NCI-H446 treated with DMSO at 0.1 percent for 48 hours (cell line): Measurements from ENCODE around the gene KPNA3.
"Not testable (repeated sequence)": the region's sequence is repeated elsewhere in the genome, so short reads cannot be mapped to it uniquely, and the experiment has no call there.

Experiments used
- DNase-seq: peaks from one replicate; lab custom pipeline; 2025; lab: John Stamatoyannopoulos, UW

KPNA3 gene

GRCh38 chr13:49746111-49746510, 46.4 kb downstream of the KPNA3 start:
- no peak for DNase-seq

- no peak for DNase-seq
These were observed 51.6 kb downstream of the KPNA3 start for GRCh38 chr13:49740870-49741269.

GRCh38 chr13:49739498-49740187, 52.8 kb downstream of the KPNA3 start:
- DNase-seq, result no peak

GRCh38 chr13:49733181-49733951, 59.1 kb downstream of the KPNA3 start:
- DNase-seq, result no peak

- no peak for DNase-seq
These were observed 60.7 kb downstream of the KPNA3 start for GRCh38 chr13:49731766-49732165.

- no peak for DNase-seq
These were observed 75.9 kb downstream of the KPNA3 start for GRCh38 chr13:49716615-49717014.

- no peak for DNase-seq
These were observed 77.7 kb downstream of the KPNA3 start for GRCh38 chr13:49714757-49715156.

- DNase-seq, result no peak
These were observed 81.1 kb downstream of the KPNA3 start for GRCh38 chr13:49711218-49711863.

GRCh38 chr13:49704264-49704663, 88.2 kb downstream of the KPNA3 start:
- not testable (repeated sequence) for DNase-seq

GRCh38 chr13:49701491-49701890, 91.0 kb downstream of the KPNA3 start:
- no peak for DNase-seq

- no peak for DNase-seq
These were observed 95.0 kb downstream of the KPNA3 start for GRCh38 chr13:49697468-49697867.

GRCh38 chr13:49694446-49694845, 98.0 kb downstream of the KPNA3 start:
- DNase-seq, result no peak

- DNase-seq, result no peak
These were observed 98.6 kb downstream of the KPNA3 start for GRCh38 chr13:49693877-49694276.

GRCh38 chr13:49693191-49693733, 99.2 kb downstream of the KPNA3 start:
- no peak for DNase-seq

GRCh38 chr13:49690995-49691784, 101.3 kb downstream of the KPNA3 start, which contains the start of gene EBPL:
Gene EBPL (minus strand): TSS chr13:49691486. CDS start chr13:49691424, 62 bp downstream.
- DNase-seq, result peak; percentile 36

GRCh38 chr13:49690133-49690994, 102.1 kb downstream of the KPNA3 start:
- DNase-seq, result no peak

- no peak for DNase-seq
These were observed 109.0 kb downstream of the KPNA3 start for GRCh38 chr13:49683489-49683888.

GRCh38 chr13:49681842-49682435, 110.5 kb downstream of the KPNA3 start:
- DNase-seq, result no peak

GRCh38 chr13:49679246-49679645, 113.2 kb downstream of the KPNA3 start:
- DNase-seq, result no peak

- no peak for DNase-seq
These were observed 114.1 kb downstream of the KPNA3 start for GRCh38 chr13:49678191-49678914.
